SK-N-SH treated with all-trans-retinoic acid at 6 μM for 48 hours (cell line): ENCODE results near the gene ALOX12B.

Experiments used
- ATAC-seq: fragments of 200-7000 bp; cut with Tn5 transposase; 3 replicates; pipeline ENCODE4 v1.9.1; 2020; ENCODE audit warnings: mild to moderate bottlenecking, moderate library complexity
- ARNTL ChIP-seq: fragments of 450-650 bp; formaldehyde crosslinking; IDR thresholded peaks from 2 replicates; pipeline ENCODE4 v1.5.0; 2020; ENCODE audit warnings: low read depth, mild to moderate bottlenecking, moderate library complexity, borderline replicate concordance
- BACH2 ChIP-seq: fragments of 250-450 bp; sonication (Bioruptor Pico); IDR thresholded peaks from 2 replicates; pipeline ENCODE4 v1.9.0; 2021; ENCODE audit warnings: mild to moderate bottlenecking, borderline replicate concordance
- CSDC2 ChIP-seq: fragments of 250-450 bp; sonication (Bioruptor Pico); IDR thresholded peaks from 2 replicates; pipeline ENCODE4 v1.5.0; 2020; ENCODE audit warnings: mild to moderate bottlenecking, moderate library complexity
- ESRRG ChIP-seq: fragments of 250-450 bp; sonication (Bioruptor Pico); IDR thresholded peaks from 2 replicates; pipeline ENCODE4 v1.6.1; 2021; ENCODE audit warnings: mild to moderate bottlenecking
- GLIS3 ChIP-seq: fragments of 250-450 bp; sonication (Bioruptor Pico); IDR thresholded peaks from 2 replicates; pipeline ENCODE4 v1.5.0; 2020; ENCODE audit warnings: mild to moderate bottlenecking, moderate library complexity
- ISL1 ChIP-seq: fragments of 250-450 bp; sonication (Bioruptor Pico); IDR thresholded peaks from 2 replicates; pipeline ENCODE4 v2.1.2; 2022; ENCODE audit warnings: mild to moderate bottlenecking, moderate library complexity
- OSR1 ChIP-seq: fragments of 250-450 bp; sonication (Bioruptor Pico); IDR thresholded peaks from 2 replicates; pipeline ENCODE4 v1.8.0; 2022; ENCODE audit warnings: moderate library complexity, mild to moderate bottlenecking, inconsistent platforms
- RARB ChIP-seq: fragments of 250-450 bp; sonication (Bioruptor Pico); IDR thresholded peaks from 2 replicates; pipeline ENCODE4 v1.8.0; 2021; ENCODE audit warnings: mild to moderate bottlenecking, moderate library complexity
- SNAI2 ChIP-seq: fragments of 250-450 bp; sonication (Bioruptor Pico); IDR thresholded peaks from 2 replicates; pipeline ENCODE4 v1.5.0; 2020; ENCODE audit warnings: mild to moderate bottlenecking, moderate library complexity
- TCF4 ChIP-seq: fragments of 250-450 bp; sonication (Bioruptor Pico); IDR thresholded peaks from 2 replicates; pipeline ENCODE4 v1.8.0; 2021; ENCODE audit warnings: mild to moderate bottlenecking, moderate library complexity, borderline replicate concordance
- TOX ChIP-seq: fragments of 250-450 bp; sonication (Bioruptor Pico); IDR thresholded peaks from 2 replicates; pipeline ENCODE4 v1.8.0; 2021; ENCODE audit warnings: mild to moderate bottlenecking, moderate library complexity, borderline replicate concordance
- ZC3H10 ChIP-seq: fragments of 250-450 bp; sonication (Bioruptor Pico); IDR thresholded peaks from 2 replicates; pipeline ENCODE4 v1.5.1; 2021; ENCODE audit warnings: mild to moderate bottlenecking, moderate library complexity
- ZFP3 ChIP-seq: fragments of 250-450 bp; sonication (Bioruptor Pico); IDR thresholded peaks from 2 replicates; pipeline ENCODE4 v1.5.0; 2020; ENCODE audit warnings: mild to moderate bottlenecking, moderate library complexity
- ZFP30 ChIP-seq: fragments of 450-650 bp; formaldehyde crosslinking; IDR thresholded peaks from 2 replicates; pipeline ENCODE4 v1.5.0; 2022; ENCODE audit warnings: mild to moderate bottlenecking, moderate library complexity
- ZNF70 ChIP-seq: fragments of 450-650 bp; formaldehyde crosslinking; IDR thresholded peaks from 2 replicates; pipeline ENCODE4 v1.5.0; 2020; ENCODE audit warnings: mild to moderate bottlenecking, moderate library complexity
- ZNF8 ChIP-seq: fragments of 450-650 bp; formaldehyde crosslinking; IDR thresholded peaks from 2 replicates; pipeline ENCODE4 v1.5.0; 2020; ENCODE audit warnings: mild to moderate bottlenecking, moderate library complexity
- TF ChIP-seq, protein P1 (sequence below): fragments of 250-450 bp; sonication (Bioruptor Pico); IDR thresholded peaks from 2 replicates; pipeline ENCODE4 v1.5.0; 2020; ENCODE audit warnings: mild to moderate bottlenecking, moderate library complexity
- TF ChIP-seq, protein P2 (sequence below): fragments of 250-450 bp; sonication (Bioruptor Pico); IDR thresholded peaks from 2 replicates; pipeline ENCODE4 v1.8.0; 2021; ENCODE audit warnings: low read depth, mild to moderate bottlenecking, moderate library complexity, borderline replicate concordance
- TF ChIP-seq, protein P3 (sequence below): fragments of 250-450 bp; sonication (Bioruptor Pico); IDR thresholded peaks from 2 replicates; pipeline ENCODE4 v1.8.0; 2020; ENCODE audit warnings: mild to moderate bottlenecking, moderate library complexity, borderline replicate concordance
- TF ChIP-seq, protein P4 (sequence below): fragments of 250-450 bp; sonication (Bioruptor Pico); IDR thresholded peaks from 2 replicates; pipeline ENCODE4 v1.5.1; 2020; ENCODE audit warnings: low read depth, mild to moderate bottlenecking, moderate library complexity
- TF ChIP-seq, protein P5 (sequence below): fragments of 250-450 bp; sonication (Bioruptor Pico); IDR thresholded peaks from 2 replicates; pipeline ENCODE4 v1.5.1; 2021; ENCODE audit warnings: mild to moderate bottlenecking, moderate library complexity

Gene ALOX12B

DNA sequence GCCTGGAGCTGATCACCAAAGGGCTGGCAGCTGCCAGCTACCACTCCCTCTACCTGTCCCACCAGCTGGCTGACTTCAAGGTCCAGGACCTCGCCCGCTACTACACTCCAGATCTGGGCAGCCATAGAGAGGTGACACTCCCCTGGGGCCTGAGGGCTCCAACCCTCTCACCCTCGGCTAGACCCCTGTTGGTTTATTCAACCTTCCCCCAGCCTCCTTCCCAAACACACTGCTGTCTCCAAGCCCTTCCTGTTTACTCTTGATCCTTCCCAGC, 18.0 kb downstream of the ALOX12B start:
- TF ChIP-seq ARNTL (CRISPR knock-in tag), result no peak
- TF ChIP-seq TCF4 (CRISPR knock-in tag), result no peak
- TF ChIP-seq OSR1 (CRISPR knock-in tag), result no peak
- TF ChIP-seq, protein P1, sequence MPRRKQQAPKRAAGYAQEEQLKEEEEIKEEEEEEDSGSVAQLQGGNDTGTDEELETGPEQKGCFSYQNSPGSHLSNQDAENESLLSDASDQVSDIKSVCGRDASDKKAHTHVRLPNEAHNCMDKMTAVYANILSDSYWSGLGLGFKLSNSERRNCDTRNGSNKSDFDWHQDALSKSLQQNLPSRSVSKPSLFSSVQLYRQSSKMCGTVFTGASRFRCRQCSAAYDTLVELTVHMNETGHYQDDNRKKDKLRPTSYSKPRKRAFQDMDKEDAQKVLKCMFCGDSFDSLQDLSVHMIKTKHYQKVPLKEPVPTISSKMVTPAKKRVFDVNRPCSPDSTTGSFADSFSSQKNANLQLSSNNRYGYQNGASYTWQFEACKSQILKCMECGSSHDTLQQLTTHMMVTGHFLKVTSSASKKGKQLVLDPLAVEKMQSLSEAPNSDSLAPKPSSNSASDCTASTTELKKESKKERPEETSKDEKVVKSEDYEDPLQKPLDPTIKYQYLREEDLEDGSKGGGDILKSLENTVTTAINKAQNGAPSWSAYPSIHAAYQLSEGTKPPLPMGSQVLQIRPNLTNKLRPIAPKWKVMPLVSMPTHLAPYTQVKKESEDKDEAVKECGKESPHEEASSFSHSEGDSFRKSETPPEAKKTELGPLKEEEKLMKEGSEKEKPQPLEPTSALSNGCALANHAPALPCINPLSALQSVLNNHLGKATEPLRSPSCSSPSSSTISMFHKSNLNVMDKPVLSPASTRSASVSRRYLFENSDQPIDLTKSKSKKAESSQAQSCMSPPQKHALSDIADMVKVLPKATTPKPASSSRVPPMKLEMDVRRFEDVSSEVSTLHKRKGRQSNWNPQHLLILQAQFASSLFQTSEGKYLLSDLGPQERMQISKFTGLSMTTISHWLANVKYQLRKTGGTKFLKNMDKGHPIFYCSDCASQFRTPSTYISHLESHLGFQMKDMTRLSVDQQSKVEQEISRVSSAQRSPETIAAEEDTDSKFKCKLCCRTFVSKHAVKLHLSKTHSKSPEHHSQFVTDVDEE, result no peak
- no peak for TF ChIP-seq SNAI2 (CRISPR knock-in tag)
- TF ChIP-seq ZNF8, result no peak
- TF ChIP-seq, protein P2, sequence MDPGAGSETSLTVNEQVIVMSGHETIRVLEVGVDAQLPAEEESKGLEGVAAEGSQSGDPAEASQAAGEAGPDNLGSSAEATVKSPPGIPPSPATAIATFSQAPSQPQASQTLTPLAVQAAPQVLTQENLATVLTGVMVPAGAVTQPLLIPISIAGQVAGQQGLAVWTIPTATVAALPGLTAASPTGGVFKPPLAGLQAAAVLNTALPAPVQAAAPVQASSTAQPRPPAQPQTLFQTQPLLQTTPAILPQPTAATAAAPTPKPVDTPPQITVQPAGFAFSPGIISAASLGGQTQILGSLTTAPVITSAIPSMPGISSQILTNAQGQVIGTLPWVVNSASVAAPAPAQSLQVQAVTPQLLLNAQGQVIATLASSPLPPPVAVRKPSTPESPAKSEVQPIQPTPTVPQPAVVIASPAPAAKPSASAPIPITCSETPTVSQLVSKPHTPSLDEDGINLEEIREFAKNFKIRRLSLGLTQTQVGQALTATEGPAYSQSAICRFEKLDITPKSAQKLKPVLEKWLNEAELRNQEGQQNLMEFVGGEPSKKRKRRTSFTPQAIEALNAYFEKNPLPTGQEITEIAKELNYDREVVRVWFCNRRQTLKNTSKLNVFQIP, result no peak
- TF ChIP-seq, protein P3, sequence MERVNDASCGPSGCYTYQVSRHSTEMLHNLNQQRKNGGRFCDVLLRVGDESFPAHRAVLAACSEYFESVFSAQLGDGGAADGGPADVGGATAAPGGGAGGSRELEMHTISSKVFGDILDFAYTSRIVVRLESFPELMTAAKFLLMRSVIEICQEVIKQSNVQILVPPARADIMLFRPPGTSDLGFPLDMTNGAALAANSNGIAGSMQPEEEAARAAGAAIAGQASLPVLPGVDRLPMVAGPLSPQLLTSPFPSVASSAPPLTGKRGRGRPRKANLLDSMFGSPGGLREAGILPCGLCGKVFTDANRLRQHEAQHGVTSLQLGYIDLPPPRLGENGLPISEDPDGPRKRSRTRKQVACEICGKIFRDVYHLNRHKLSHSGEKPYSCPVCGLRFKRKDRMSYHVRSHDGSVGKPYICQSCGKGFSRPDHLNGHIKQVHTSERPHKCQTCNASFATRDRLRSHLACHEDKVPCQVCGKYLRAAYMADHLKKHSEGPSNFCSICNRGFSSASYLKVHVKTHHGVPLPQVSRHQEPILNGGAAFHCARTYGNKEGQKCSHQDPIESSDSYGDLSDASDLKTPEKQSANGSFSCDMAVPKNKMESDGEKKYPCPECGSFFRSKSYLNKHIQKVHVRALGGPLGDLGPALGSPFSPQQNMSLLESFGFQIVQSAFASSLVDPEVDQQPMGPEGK (CRISPR knock-in tag), result no peak
- TF ChIP-seq ZFP3 (CRISPR knock-in tag), result no peak
- no peak for TF ChIP-seq GLIS3 (CRISPR knock-in tag)
- TF ChIP-seq RARB (CRISPR knock-in tag), result no peak
- TF ChIP-seq TOX, result no peak
- no peak for TF ChIP-seq ZC3H10 (CRISPR knock-in tag)
- TF ChIP-seq BACH2 (CRISPR knock-in tag), result no peak
- TF ChIP-seq, all 23 proteins: peak for 0
- no peak for ATAC-seq

DNA sequence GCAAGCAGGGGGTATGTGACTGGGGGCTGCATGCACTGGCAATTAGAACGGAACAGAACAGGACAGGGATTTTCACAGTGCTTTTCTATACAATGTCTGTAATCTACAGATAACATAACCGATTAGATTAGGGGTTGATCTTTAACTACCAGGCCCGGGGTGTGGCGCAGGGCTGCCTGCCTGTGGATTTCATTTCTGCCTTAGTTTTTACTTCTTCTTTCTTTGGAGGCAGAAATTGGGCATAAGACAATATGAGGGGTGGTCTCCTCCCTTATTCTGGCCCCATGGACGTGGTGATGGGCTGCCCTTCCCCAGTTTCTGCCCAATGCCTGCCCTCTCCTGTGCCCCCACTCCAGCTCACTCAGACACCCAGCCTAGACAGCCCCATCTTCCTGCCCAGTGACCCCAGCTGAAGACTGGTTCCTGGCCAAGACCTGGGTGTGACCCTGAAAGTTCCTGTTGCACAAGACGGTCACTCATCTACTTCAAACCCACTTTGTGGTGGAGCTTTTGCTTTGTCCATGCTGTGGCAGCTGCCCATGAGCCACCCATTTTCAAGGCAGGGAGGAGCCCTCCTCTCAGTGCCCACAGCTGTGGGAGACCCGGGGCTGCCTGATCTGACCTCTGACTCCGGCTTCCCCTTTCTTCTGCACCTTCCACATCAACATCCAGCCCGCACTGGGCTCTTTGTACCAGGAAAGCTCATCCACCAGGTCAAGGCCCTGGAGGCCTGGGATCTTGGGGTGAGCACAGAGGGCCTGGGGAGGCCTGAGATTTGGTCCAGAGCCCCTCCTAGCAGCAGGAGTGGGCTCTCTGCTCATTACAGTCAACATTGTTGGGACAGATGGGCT, 18.6 kb downstream of the ALOX12B start:
- ATAC-seq, result no peak
- TF ChIP-seq ZNF70 (CRISPR knock-in tag) (no peak), ESRRG (no peak), CSDC2 (CRISPR knock-in tag) (no peak), ZNF8 (no peak), TOX (no peak), ARNTL (CRISPR knock-in tag) (no peak)
- TF ChIP-seq, protein P2, result no peak

DNA sequence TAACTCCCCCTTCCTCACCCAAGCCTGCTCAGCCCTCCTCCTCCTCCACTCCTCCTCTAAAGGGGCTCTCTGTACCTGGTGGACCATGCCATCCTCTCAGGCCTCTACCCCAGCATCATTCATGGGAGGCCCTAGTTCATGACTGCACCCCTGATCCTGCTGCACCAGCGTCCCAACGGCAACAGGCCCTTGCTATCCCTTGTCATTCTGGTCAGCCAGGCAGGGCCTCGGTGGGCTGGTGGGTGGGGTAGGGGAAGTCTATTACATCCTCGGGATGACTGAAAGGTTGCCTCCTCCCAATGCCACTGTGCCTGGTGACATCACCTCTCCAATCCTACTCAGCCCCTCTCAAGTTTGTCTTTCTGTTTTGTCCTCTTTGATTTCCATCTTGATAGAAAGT, 19.7 kb downstream of the ALOX12B start:
- no peak for ATAC-seq
- TF ChIP-seq ZFP30 (CRISPR knock-in tag) (no peak), CSDC2 (CRISPR knock-in tag) (no peak), SNAI2 (CRISPR knock-in tag) (no peak), GLIS3 (CRISPR knock-in tag) (no peak), TCF4 (CRISPR knock-in tag) (no peak), ISL1 (no peak), TOX (no peak)
- TF ChIP-seq, protein P4, sequence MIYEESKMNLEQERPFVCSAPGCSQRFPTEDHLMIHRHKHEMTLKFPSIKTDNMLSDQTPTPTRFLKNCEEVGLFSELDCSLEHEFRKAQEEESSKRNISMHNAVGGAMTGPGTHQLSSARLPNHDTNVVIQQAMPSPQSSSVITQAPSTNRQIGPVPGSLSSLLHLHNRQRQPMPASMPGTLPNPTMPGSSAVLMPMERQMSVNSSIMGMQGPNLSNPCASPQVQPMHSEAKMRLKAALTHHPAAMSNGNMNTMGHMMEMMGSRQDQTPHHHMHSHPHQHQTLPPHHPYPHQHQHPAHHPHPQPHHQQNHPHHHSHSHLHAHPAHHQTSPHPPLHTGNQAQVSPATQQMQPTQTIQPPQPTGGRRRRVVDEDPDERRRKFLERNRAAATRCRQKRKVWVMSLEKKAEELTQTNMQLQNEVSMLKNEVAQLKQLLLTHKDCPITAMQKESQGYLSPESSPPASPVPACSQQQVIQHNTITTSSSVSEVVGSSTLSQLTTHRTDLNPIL (CRISPR knock-in tag), result no peak
- TF ChIP-seq, protein P1, result no peak
- TF ChIP-seq, protein P3 (CRISPR knock-in tag), result no peak
- TF ChIP-seq, protein P5, sequence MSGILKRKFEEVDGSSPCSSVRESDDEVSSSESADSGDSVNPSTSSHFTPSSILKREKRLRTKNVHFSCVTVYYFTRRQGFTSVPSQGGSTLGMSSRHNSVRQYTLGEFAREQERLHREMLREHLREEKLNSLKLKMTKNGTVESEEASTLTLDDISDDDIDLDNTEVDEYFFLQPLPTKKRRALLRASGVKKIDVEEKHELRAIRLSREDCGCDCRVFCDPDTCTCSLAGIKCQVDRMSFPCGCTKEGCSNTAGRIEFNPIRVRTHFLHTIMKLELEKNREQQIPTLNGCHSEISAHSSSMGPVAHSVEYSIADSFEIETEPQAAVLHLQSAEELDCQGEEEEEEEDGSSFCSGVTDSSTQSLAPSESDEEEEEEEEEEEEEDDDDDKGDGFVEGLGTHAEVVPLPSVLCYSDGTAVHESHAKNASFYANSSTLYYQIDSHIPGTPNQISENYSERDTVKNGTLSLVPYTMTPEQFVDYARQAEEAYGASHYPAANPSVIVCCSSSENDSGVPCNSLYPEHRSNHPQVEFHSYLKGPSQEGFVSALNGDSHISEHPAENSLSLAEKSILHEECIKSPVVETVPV (CRISPR knock-in tag), result no peak
